H9 (cell line): ENCODE results near the gene ORC1. TPM values are rescaled to one million over a fixed set of nuclear protein-coding genes. Genes with fewer than 3 reads are reported as not detected.
A peak's percentile ranks its signal among the peaks of the same experiment; 100 is the strongest.

Source experiments
- DNase-seq: peaks from one replicate; pipeline ENCODE4 v3.0.0-alpha.2; 2017
- H2AFZ ChIP-seq: one replicate; pipeline ENCODE4 v1.6.1; 2013; ENCODE audit warnings: mild to moderate bottlenecking, low read length, control low read depth, moderate library complexity
- H2AK5ac ChIP-seq: 2 replicates; pipeline ENCODE4 v1.6.1; 2013; ENCODE audit warnings: low read length, control low read depth, mixed read lengths; ENCODE audit not compliant: insufficient read length
- H2BK120ac ChIP-seq: one replicate; pipeline ENCODE4 v1.6.1; 2013; ENCODE audit warnings: low read depth, mild to moderate bottlenecking, low read length, control low read depth, inconsistent platforms; ENCODE audit not compliant: poor library complexity, severe bottlenecking
- H2BK12ac ChIP-seq: 2 replicates; pipeline ENCODE4 v1.6.1; 2013; ENCODE audit warnings: low read length, control low read depth, mixed read lengths, low read depth; ENCODE audit not compliant: insufficient read length
- H2BK15ac ChIP-seq: 2 replicates; pipeline ENCODE4 v1.6.1; 2013; ENCODE audit warnings: low read depth, low read length, control low read depth
- H2BK20ac ChIP-seq: one replicate; pipeline ENCODE4 v1.6.1; 2013; ENCODE audit warnings: low read depth, mild to moderate bottlenecking, low read length, control low read depth, inconsistent platforms; ENCODE audit not compliant: poor library complexity, severe bottlenecking
- H2BK5ac ChIP-seq: 2 replicates; pipeline ENCODE4 v1.6.1; 2013; ENCODE audit warnings: low read length, control low read depth, mixed read lengths; ENCODE audit not compliant: insufficient read length
- H3K14ac ChIP-seq: 2 replicates; pipeline ENCODE4 v1.6.1; 2013; ENCODE audit warnings: low read length, control low read depth; ENCODE audit not compliant: insufficient read depth
- H3K18ac ChIP-seq: 2 replicates; pipeline ENCODE4 v1.6.1; 2013; ENCODE audit warnings: low read depth, mild to moderate bottlenecking, mixed read lengths, low read length, control low read depth; ENCODE audit not compliant: insufficient read length
- H3K23ac ChIP-seq: 2 replicates; pipeline ENCODE4 v1.6.1; 2013; ENCODE audit warnings: low read length, control low read depth, mixed read lengths, low read depth; ENCODE audit not compliant: insufficient read length
- H3K23me2 ChIP-seq: 2 replicates; pipeline ENCODE4 v1.6.1; 2013; ENCODE audit warnings: low read depth, mild to moderate bottlenecking, mixed read lengths, low read length, control low read depth; ENCODE audit not compliant: insufficient read length, poor library complexity, severe bottlenecking
- H3K27ac ChIP-seq: 2 replicates; pipeline ENCODE4 v1.5.1; 2013; ENCODE audit warnings: low read length, control low read depth, mixed read lengths, low read depth; ENCODE audit not compliant: insufficient read length
- H3K27me3 ChIP-seq: 2 replicates; pipeline ENCODE4 v1.6.1; 2013; ENCODE audit warnings: low read length, control low read depth, inconsistent platforms; ENCODE audit not compliant: insufficient read depth
- H3K4ac ChIP-seq: 2 replicates; pipeline ENCODE4 v1.6.1; 2013; ENCODE audit warnings: low read depth, mild to moderate bottlenecking, control low read depth, inconsistent platforms, low read length, moderate library complexity
- H3K4me1 ChIP-seq: 2 replicates; pipeline ENCODE4 v1.6.1; 2013; ENCODE audit warnings: low read length, control low read depth, inconsistent platforms; ENCODE audit not compliant: insufficient read depth
- H3K4me2 ChIP-seq: 2 replicates; pipeline ENCODE4 v1.6.1; 2013; ENCODE audit warnings: low read length, control low read depth, mixed read lengths; ENCODE audit not compliant: insufficient read length, insufficient read depth
- H3K56ac ChIP-seq: 2 replicates; pipeline ENCODE4 v1.6.1; 2013; ENCODE audit warnings: low read depth, mild to moderate bottlenecking, mixed read lengths, low read length, control low read depth; ENCODE audit not compliant: insufficient read length
- H3K79me1 ChIP-seq: 2 replicates; pipeline ENCODE4 v1.6.1; 2013; ENCODE audit warnings: low read depth, mild to moderate bottlenecking, moderate library complexity, low read length, control low read depth, inconsistent platforms; ENCODE audit not compliant: insufficient read depth, poor library complexity, severe bottlenecking
- H3K79me2 ChIP-seq: 2 replicates; pipeline ENCODE4 v1.6.1; 2013; ENCODE audit warnings: low read length, control low read depth, inconsistent platforms; ENCODE audit not compliant: insufficient read depth
- H3K9ac ChIP-seq: 2 replicates; pipeline ENCODE4 v1.6.1; 2013; ENCODE audit warnings: low read length, control low read depth, mixed read lengths; ENCODE audit not compliant: insufficient read length; ENCODE audit errors: extremely low read depth
- H3K9me3 ChIP-seq: one replicate; pipeline ENCODE4 v1.6.1; 2013; ENCODE audit warnings: low read depth, low read length, inconsistent platforms; ENCODE audit not compliant: control insufficient read depth
- H3T11ph ChIP-seq: one replicate; pipeline ENCODE4 v1.6.1; 2013; ENCODE audit warnings: mild to moderate bottlenecking, low read length, control low read depth, inconsistent platforms
- H4K20me1 ChIP-seq: one replicate; pipeline ENCODE4 v1.6.1; 2013; ENCODE audit not compliant: control insufficient read depth, insufficient read length, insufficient read depth
- H4K5ac ChIP-seq: 2 replicates; pipeline ENCODE4 v1.6.1; 2013; ENCODE audit warnings: low read depth, mild to moderate bottlenecking, mixed read lengths, low read length, control low read depth; ENCODE audit not compliant: insufficient read length
- H4K8ac ChIP-seq: replicated peaks from 2 replicates; pipeline ENCODE4 v1.6.1; 2013; ENCODE audit warnings: low read length, control low read depth, mixed read lengths, low read depth; ENCODE audit not compliant: insufficient read length
- H4K91ac ChIP-seq: 2 replicates; pipeline ENCODE4 v1.6.1; 2013; ENCODE audit warnings: low read depth, mild to moderate bottlenecking, moderate library complexity, mixed read lengths, low read length, control low read depth; ENCODE audit not compliant: insufficient read length
- H3K27ac Mint-ChIP-seq, 3 experiments: 2 replicates in 2 of 3; 3 replicates in 1 of 3; pipeline ENCODE4 v1.8.0; 2020 to 2021; ENCODE audit warnings: mixed read lengths in 3 of 3, mild to moderate bottlenecking in 1 of 3, moderate library complexity in 1 of 3
- H3K27me3 Mint-ChIP-seq: 2 replicates; pipeline ENCODE4 v1.8.0; 2021; ENCODE audit warnings: low read depth, mild to moderate bottlenecking, moderate library complexity, mixed read lengths
- H3K36me3 Mint-ChIP-seq, 3 experiments: 2 replicates in 2 of 3; 3 replicates in 1 of 3; pipeline ENCODE4 v1.8.0; 2020 to 2021; ENCODE audit warnings: low read depth in 3 of 3, mixed read lengths in 3 of 3; ENCODE audit not compliant: insufficient read depth in 1 of 3
- H3K4me1 Mint-ChIP-seq, 2 experiments: 2 replicates each; pipeline ENCODE4 v1.8.0; 2020; ENCODE audit warnings: mixed read lengths in 2 of 2
- H3K4me3 Mint-ChIP-seq, 2 experiments: 2 replicates in 1 of 2; 3 replicates in 1 of 2; pipeline ENCODE4 v1.8.0; 2020 to 2021; ENCODE audit warnings: mild to moderate bottlenecking in 2 of 2, mixed read lengths in 2 of 2, moderate library complexity in 1 of 2
- H3K9me3 Mint-ChIP-seq, 2 experiments: 2 replicates in 1 of 2; 3 replicates in 1 of 2; pipeline ENCODE4 v1.8.0; 2020; ENCODE audit warnings: mild to moderate bottlenecking in 2 of 2, mixed read lengths in 2 of 2, moderate library complexity in 1 of 2
- CTCF ChIP-seq: fragments of 200-600 bp; sonication (generic); conservative IDR thresholded peaks from 3 replicates; pipeline ENCODE4 v1.8.0; 2021; ENCODE audit warnings: antibody characterized with exemption, mild to moderate bottlenecking
- WGBS: extraction: QIAGEN DNeasy Blood & Tissue Kit; methylation state at CpG from one replicate; pipeline ENCODE4 v1.1.7; 2013; ENCODE audit warnings: missing lambda C conversion rate, low lambda C conversion rate, mixed read lengths; ENCODE audit not compliant: insufficient read length; ENCODE audit errors: extremely low coverage; 5-methylcytosine and 5-hydroxymethylcytosine counted together
- total RNA-seq: library from RNA; stranded (reverse); gene quantifications from 2 replicates; pipeline ENCODE4 v1.2.1, GENCODE V29; 2021

The ORC1 gene
- total RNA-seq, 1 experiment from 2014 or later: 46.4 TPM

- H4K91ac ChIP-seq: no peak overlapping the region
- H2BK20ac ChIP-seq: no peak overlapping the region
- H2BK5ac ChIP-seq: no peak overlapping the region
- H3K4ac ChIP-seq: no peak overlapping the region
- WGBS: no CpG with 5 or more reads among the region's 8 CpGs
- no peak overlapping the region for H2BK15ac ChIP-seq
- H3K9ac ChIP-seq: no peak overlapping the region
- no peak overlapping the region for H3K4me3 Mint-ChIP-seq
- no peak overlapping the region for H2BK12ac ChIP-seq
- H3K27me3 ChIP-seq: no peaks in the 10 kb centered on the region
- no peaks in the 10 kb centered on the region for H3K79me1 ChIP-seq
- H4K20me1 ChIP-seq: no peaks in the 10 kb centered on the region
- H3K23me2 ChIP-seq: no peaks in the 10 kb centered on the region
- 0 out of 7 replicates have a peak overlapping the region, but pooled peaks of 1 of the 3 experiments have one; percentile 63 for H3K27ac Mint-ChIP-seq
- H3K14ac ChIP-seq: no peak overlapping the region
- H4K5ac ChIP-seq: no peak overlapping the region
- no peaks in the 10 kb centered on the region for H3K9me3 Mint-ChIP-seq
- H3K9me3 ChIP-seq: no peaks in the 10 kb centered on the region
- H3T11ph ChIP-seq: no peak overlapping the region
- H3K18ac ChIP-seq: no peak overlapping the region
- H4K8ac ChIP-seq: no peak overlapping the region
- no peak overlapping the region for H2BK120ac ChIP-seq
- no peak overlapping the region for H3K27ac ChIP-seq
- H2AFZ ChIP-seq: no peak overlapping the region
- no peak for TF ChIP-seq CTCF
- H3K27me3 Mint-ChIP-seq: no peaks in the 10 kb centered on the region
- H3K4me2 ChIP-seq: no peak overlapping the region
- H3K79me2 ChIP-seq: no peaks in the 10 kb centered on the region
- peaks cover 5% of the 10 kb centered on the region; the same call in 1 of the 2 replicates for H3K4me1 ChIP-seq
- H3K4me1 Mint-ChIP-seq: peaks cover 9 to 10% of the 10 kb centered on the region in 2 experiments
- peaks cover 13 to 49% (median 43%) of the 10 kb centered on the region in 3 experiments; a peak in 6 of 7 replicates for H3K36me3 Mint-ChIP-seq
- DNase-seq: no peak
- no peak overlapping the region for H3K56ac ChIP-seq
- H3K23ac ChIP-seq: no peak overlapping the region
- H2AK5ac ChIP-seq: no peak overlapping the region
Measured at GRCh38 chr1:52432807-52433206, 28.6 kb upstream of the ORC1 start.
